ENCODE data around the gene EIF4E1B. TPM values are rescaled to one million over a fixed set of nuclear protein-coding genes. Genes with fewer than 3 reads are reported as not detected.

EIF4E1B gene
- polyA plus RNA-seq, 2 donors = not detected

- Histone ChIP-seq H3K4me1 (ENCODE audit: control insufficient read depth in 2 of 2, insufficient read depth in 2 of 2, low read length in 1 of 2) (peaks cover 12 to 16% of the 10 kb centered on the region in 2 donors), H3K4me3 (ENCODE audit: low read depth in 1 of 2, low read length in 2 of 2) (no peak overlapping the region), H3K9me3 (ENCODE audit: control insufficient read depth in 2 of 2, insufficient read depth in 1 of 2, low read depth in 1 of 2, low read length in 1 of 2) (peaks cover 0 to 3% of the 10 kb centered on the region in 2 donors), H3K36me3 (ENCODE audit: control insufficient read depth in 2 of 2, insufficient read depth in 2 of 2, low read length in 1 of 2) (no peaks in the 10 kb centered on the region), H3K27me3 (ENCODE audit: control insufficient read depth in 1 of 2, insufficient read depth in 2 of 2, low read length in 2 of 2) (peaks cover 0 to 5% of the 10 kb centered on the region in 2 donors), H3K27ac (ENCODE audit: low read depth in 2 of 2, low read length in 1 of 2) (no peak overlapping the region)
- 63 to 68% methylated on average over 7 of the region's 7 CpGs for WGBS, 2 donors
Observed at GRCh38 chr5:176631383-176632200, 1.1 kb downstream of the EIF4E1B start.

GRCh38 chr5:176632745-176633144, 2.3 kb downstream of the EIF4E1B start:
- WGBS, 2 donors = 81 to 84% methylated on average over 2 of the region's 2 CpGs
- Histone ChIP-seq H3K4me3 (ENCODE audit: low read depth in 1 of 2, low read length in 2 of 2) (no peak overlapping the region), H3K27me3 (ENCODE audit: control insufficient read depth in 1 of 2, insufficient read depth in 2 of 2, low read length in 2 of 2) (peaks cover 0 to 2% of the 10 kb centered on the region in 2 donors), H3K9me3 (ENCODE audit: control insufficient read depth in 2 of 2, insufficient read depth in 1 of 2, low read depth in 1 of 2, low read length in 1 of 2) (peaks cover 0 to 3% of the 10 kb centered on the region in 2 donors), H3K27ac (ENCODE audit: low read depth in 2 of 2, low read length in 1 of 2) (no peak overlapping the region), H3K36me3 (ENCODE audit: control insufficient read depth in 2 of 2, insufficient read depth in 2 of 2, low read length in 1 of 2) (no peaks in the 10 kb centered on the region), H3K4me1 (ENCODE audit: control insufficient read depth in 2 of 2, insufficient read depth in 2 of 2, low read length in 1 of 2) (peaks cover 12 to 13% of the 10 kb centered on the region in 2 donors)

- H3K27ac ChIP-seq (ENCODE audit: low read depth in 2 of 2, low read length in 1 of 2) = no peak overlapping the region
- peaks cover 0 to 3% of the 10 kb centered on the region in 2 donors for H3K9me3 ChIP-seq (ENCODE audit: control insufficient read depth in 2 of 2, insufficient read depth in 1 of 2, low read depth in 1 of 2, low read length in 1 of 2)
- H3K36me3 ChIP-seq (ENCODE audit: control insufficient read depth in 2 of 2, insufficient read depth in 2 of 2, low read length in 1 of 2) = no peaks in the 10 kb centered on the region
- H3K4me1 ChIP-seq (ENCODE audit: control insufficient read depth in 2 of 2, insufficient read depth in 2 of 2, low read length in 1 of 2) = peaks cover 12 to 13% of the 10 kb centered on the region in 2 donors
- WGBS, 2 donors = 24 to 28% methylated on average over 6 of the region's 6 CpGs
- no peaks in the 10 kb centered on the region for H3K27me3 ChIP-seq (ENCODE audit: control insufficient read depth in 1 of 2, insufficient read depth in 2 of 2, low read length in 2 of 2)
- H3K4me3 ChIP-seq (ENCODE audit: low read depth in 1 of 2, low read length in 2 of 2) = no peak overlapping the region
Observed at GRCh38 chr5:176633598-176633997, 3.1 kb downstream of the EIF4E1B start.

GRCh38 chr5:176636426-176636825, 6.0 kb downstream of the EIF4E1B start:
- Histone ChIP-seq H3K4me1 (ENCODE audit: control insufficient read depth in 2 of 2, insufficient read depth in 2 of 2, low read length in 1 of 2) (no peaks in the 10 kb centered on the region), H3K9me3 (ENCODE audit: control insufficient read depth in 2 of 2, insufficient read depth in 1 of 2, low read depth in 1 of 2, low read length in 1 of 2) (peaks cover 0 to 3% of the 10 kb centered on the region in 2 donors), H3K27me3 (ENCODE audit: control insufficient read depth in 1 of 2, insufficient read depth in 2 of 2, low read length in 2 of 2) (no peaks in the 10 kb centered on the region), H3K36me3 (ENCODE audit: control insufficient read depth in 2 of 2, insufficient read depth in 2 of 2, low read length in 1 of 2) (no peaks in the 10 kb centered on the region), H3K4me3 (ENCODE audit: low read depth in 1 of 2, low read length in 2 of 2) (no peak overlapping the region), H3K27ac (ENCODE audit: low read depth in 2 of 2, low read length in 1 of 2) (no peak overlapping the region)
- 42 to 45% methylated on average over 9 of the region's 9 CpGs for WGBS, 2 donors

- H3K9me3 ChIP-seq (ENCODE audit: control insufficient read depth in 2 of 2, insufficient read depth in 1 of 2, low read depth in 1 of 2, low read length in 1 of 2) = peaks cover 0 to 3% of the 10 kb centered on the region in 2 donors
- no peak overlapping the region for H3K27ac ChIP-seq (ENCODE audit: low read depth in 2 of 2, low read length in 1 of 2)
- no peak overlapping the region for H3K4me3 ChIP-seq (ENCODE audit: low read depth in 1 of 2, low read length in 2 of 2)
- no peaks in the 10 kb centered on the region for H3K36me3 ChIP-seq (ENCODE audit: control insufficient read depth in 2 of 2, insufficient read depth in 2 of 2, low read length in 1 of 2)
- H3K4me1 ChIP-seq (ENCODE audit: control insufficient read depth in 2 of 2, insufficient read depth in 2 of 2, low read length in 1 of 2) = no peaks in the 10 kb centered on the region
- no peaks in the 10 kb centered on the region for H3K27me3 ChIP-seq (ENCODE audit: control insufficient read depth in 1 of 2, insufficient read depth in 2 of 2, low read length in 2 of 2)
- WGBS, 2 donors = 52 to 62% methylated on average over 4 of the region's 4 CpGs
Observed at GRCh38 chr5:176637556-176637955, 7.1 kb downstream of the EIF4E1B start.

GRCh38 chr5:176638437-176638836, 8.0 kb downstream of the EIF4E1B start:
- Histone ChIP-seq H3K4me1 (ENCODE audit: control insufficient read depth in 2 of 2, insufficient read depth in 2 of 2, low read length in 1 of 2) (no peaks in the 10 kb centered on the region), H3K36me3 (ENCODE audit: control insufficient read depth in 2 of 2, insufficient read depth in 2 of 2, low read length in 1 of 2) (no peaks in the 10 kb centered on the region), H3K27ac (ENCODE audit: low read depth in 2 of 2, low read length in 1 of 2) (no peak overlapping the region), H3K4me3 (ENCODE audit: low read depth in 1 of 2, low read length in 2 of 2) (no peak overlapping the region), H3K9me3 (ENCODE audit: control insufficient read depth in 2 of 2, insufficient read depth in 1 of 2, low read depth in 1 of 2, low read length in 1 of 2) (peaks cover 0 to 3% of the 10 kb centered on the region in 2 donors), H3K27me3 (ENCODE audit: control insufficient read depth in 1 of 2, insufficient read depth in 2 of 2, low read length in 2 of 2) (no peaks in the 10 kb centered on the region)
- 95 to 100% methylated on average over 3 of the region's 3 CpGs for WGBS, 2 donors

GRCh38 chr5:176639208-176639607, 8.7 kb downstream of the EIF4E1B start:
- H3K9me3 ChIP-seq (ENCODE audit: control insufficient read depth in 2 of 2, insufficient read depth in 1 of 2, low read depth in 1 of 2, low read length in 1 of 2) = peaks cover 0 to 3% of the 10 kb centered on the region in 2 donors
- H3K4me3 ChIP-seq (ENCODE audit: low read depth in 1 of 2, low read length in 2 of 2) = no peak overlapping the region
- 54 to 68% methylated on average over 3 to 4 of the region's 4 CpGs for WGBS, 2 donors
- H3K36me3 ChIP-seq (ENCODE audit: control insufficient read depth in 2 of 2, insufficient read depth in 2 of 2, low read length in 1 of 2) = no peaks in the 10 kb centered on the region
- no peak overlapping the region for H3K27ac ChIP-seq (ENCODE audit: low read depth in 2 of 2, low read length in 1 of 2)
- H3K27me3 ChIP-seq (ENCODE audit: control insufficient read depth in 1 of 2, insufficient read depth in 2 of 2, low read length in 2 of 2) = no peaks in the 10 kb centered on the region
- H3K4me1 ChIP-seq (ENCODE audit: control insufficient read depth in 2 of 2, insufficient read depth in 2 of 2, low read length in 1 of 2) = no peaks in the 10 kb centered on the region

GRCh38 chr5:176639981-176640380, 9.5 kb downstream of the EIF4E1B start:
- peaks cover 0 to 3% of the 10 kb centered on the region in 2 donors for H3K9me3 ChIP-seq (ENCODE audit: control insufficient read depth in 2 of 2, insufficient read depth in 1 of 2, low read depth in 1 of 2, low read length in 1 of 2)
- no peak overlapping the region for H3K27ac ChIP-seq (ENCODE audit: low read depth in 2 of 2, low read length in 1 of 2)
- peaks cover 0 to 3% of the 10 kb centered on the region in 2 donors for H3K4me1 ChIP-seq (ENCODE audit: control insufficient read depth in 2 of 2, insufficient read depth in 2 of 2, low read length in 1 of 2)
- WGBS, 2 donors = 30 to 50% methylated on average over 4 of the region's 4 CpGs
- H3K36me3 ChIP-seq (ENCODE audit: control insufficient read depth in 2 of 2, insufficient read depth in 2 of 2, low read length in 1 of 2) = no peaks in the 10 kb centered on the region
- no peak overlapping the region for H3K4me3 ChIP-seq (ENCODE audit: low read depth in 1 of 2, low read length in 2 of 2)
- H3K27me3 ChIP-seq (ENCODE audit: control insufficient read depth in 1 of 2, insufficient read depth in 2 of 2, low read length in 2 of 2) = no peaks in the 10 kb centered on the region

GRCh38 chr5:176640616-176641015, 10.1 kb downstream of the EIF4E1B start:
- no peak overlapping the region for H3K4me3 ChIP-seq (ENCODE audit: low read depth in 1 of 2, low read length in 2 of 2)
- WGBS, 2 donors = 69 to 75% methylated on average over 4 of the region's 4 CpGs
- H3K9me3 ChIP-seq (ENCODE audit: control insufficient read depth in 2 of 2, insufficient read depth in 1 of 2, low read depth in 1 of 2, low read length in 1 of 2) = no peaks in the 10 kb centered on the region
- H3K36me3 ChIP-seq (ENCODE audit: control insufficient read depth in 2 of 2, insufficient read depth in 2 of 2, low read length in 1 of 2) = no peaks in the 10 kb centered on the region
- no peak overlapping the region for H3K27ac ChIP-seq (ENCODE audit: low read depth in 2 of 2, low read length in 1 of 2)
- peaks cover 0 to 3% of the 10 kb centered on the region in 2 donors for H3K4me1 ChIP-seq (ENCODE audit: control insufficient read depth in 2 of 2, insufficient read depth in 2 of 2, low read length in 1 of 2)
- H3K27me3 ChIP-seq (ENCODE audit: control insufficient read depth in 1 of 2, insufficient read depth in 2 of 2, low read length in 2 of 2) = no peaks in the 10 kb centered on the region
